Esophagus muscularis mucosa (tissue), 4 donors: ENCODE measurements around the gene USF3. TPM values are rescaled to one million over a fixed set of nuclear protein-coding genes. Genes with fewer than 3 reads are reported as not detected.

ENCODE experiments used
- DNase-seq: peaks from one replicate; pipeline ENCODE4 v3.0.0-alpha.2; 2017; ENCODE audit errors: extremely low spot score
- H3K27ac ChIP-seq, 4 donors: fragments of 200-600 bp; sonication (generic); replicated peaks in 1 of 4; 1 replicate in 3 of 4; 2 replicates in 1 of 4; pipeline ENCODE4 v1.5.1; 2016 to 2019; ENCODE audit warnings: mild to moderate bottlenecking in 1 of 4
- H3K27me3 ChIP-seq, 4 donors: fragments of 200-600 bp; sonication (generic); one replicate each; pipeline versions ENCODE4 v1.5.1 to v1.6.0; 2016 to 2019
- H3K36me3 ChIP-seq, 4 donors: fragments of 200-600 bp; sonication (generic); one replicate each; pipeline ENCODE4 v1.5.1; 2016 to 2019
- H3K4me1 ChIP-seq, 4 donors: fragments of 200-600 bp; sonication (generic); one replicate each; pipeline ENCODE4 v1.5.1; 2016 to 2019
- H3K4me3 ChIP-seq, 4 donors: fragments of 200-600 bp; sonication (generic); 1 replicate in 2 of 4; 2 replicates in 2 of 4; pipeline ENCODE4 v1.5.1; 2016 to 2019; ENCODE audit warnings: mild to moderate bottlenecking in 4 of 4, moderate library complexity in 1 of 4
- H3K9me3 ChIP-seq, 4 donors: fragments of 200-600 bp; sonication (generic); 1 replicate in 3 of 4; 2 replicates in 1 of 4; pipeline ENCODE4 v1.5.1; 2016 to 2019
- EP300 ChIP-seq: sonication (generic); formaldehyde crosslinking; IDR thresholded peaks from one replicate; pipeline ENCODE4 v1.6.1; 2017; ENCODE audit warnings: antibody characterized with exemption
- POLR2A ChIP-seq: fragments of 450-650 bp; IDR thresholded peaks from one replicate; pipeline ENCODE4 v1.6.1; 2017; ENCODE audit warnings: antibody characterized with exemption, moderate library complexity, mild to moderate bottlenecking, low read depth
- POLR2AphosphoS5 ChIP-seq, 2 donors: sonication (generic); formaldehyde crosslinking; IDR thresholded peaks; one replicate each; pipeline ENCODE4 v1.6.1; 2017; ENCODE audit warnings: antibody characterized with exemption in 2 of 2
- WGBS: methylation state at CpG from one replicate; pipeline ENCODE4 v1.1.5; 2018; 5-methylcytosine and 5-hydroxymethylcytosine counted together
- intact Hi-C: fragments of 100-400 bp; cut with DNase I; formaldehyde crosslinking; loops from one replicate; pipeline ENCODE4 v1.15.1; 2023
- total RNA-seq, 4 donors: library from RNA; depleted of rRNA; stranded (reverse); fragments of >200 nt; gene quantifications; one replicate each; pipeline versions ENCODE4 v1.1.0 to v1.2.1, GENCODE V29; 2016
- TF ChIP-seq, protein P1 (sequence below), 3 experiments: fragments of 200-600 bp in 2 of 3; fragments of 450-650 bp in 1 of 3; sonication (generic) in 2 of 3; IDR thresholded peaks; one replicate each; pipeline ENCODE4 v1.5.1; 2017 to 2019; ENCODE audit warnings: antibody characterized with exemption in 3 of 3, mild to moderate bottlenecking in 2 of 3, moderate library complexity in 1 of 3

Gene USF3
- total RNA-seq, 4 donors from 2014 or later: 20.8 to 28.6 (median 25.0) TPM

DNA sequence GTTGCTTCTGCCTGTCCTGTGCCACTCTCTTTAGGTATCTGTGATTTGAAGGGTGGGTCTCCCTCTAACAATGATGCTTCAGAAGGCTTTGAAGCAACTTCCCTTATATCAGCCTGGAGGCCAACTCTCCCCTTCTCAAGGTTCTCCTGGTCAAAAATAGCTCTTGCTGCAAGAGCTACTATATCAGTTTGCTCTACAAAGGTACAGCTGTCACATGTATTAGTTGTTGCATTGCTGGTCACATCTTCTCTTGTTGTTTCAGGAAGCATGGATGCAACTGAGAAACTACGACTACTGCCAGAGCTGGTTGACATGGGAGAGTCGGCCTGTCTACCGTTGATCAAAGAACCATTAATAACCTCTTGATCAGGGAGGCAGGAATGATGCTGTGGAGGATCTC, 38.3 kb downstream of the USF3 start:
- DNase-seq: no peak
- H3K4me1 ChIP-seq: peaks cover 11 to 51% (median 39%) of the 10 kb centered on the region in 4 donors
- no peaks in the 10 kb centered on the region for H3K27me3 ChIP-seq
- no peaks in the 10 kb centered on the region for H3K9me3 ChIP-seq
- intact Hi-C loops: no loop called here
- H3K4me3 ChIP-seq: no peak overlapping the region
- H3K36me3 ChIP-seq: peaks cover 0 to 44% (median 26%) of the 10 kb centered on the region in 4 donors
- 100% methylated on average over 3 of the region's 3 CpGs for WGBS
- H3K27ac ChIP-seq: no peak overlapping the region
- TF ChIP-seq POLR2A: no peak
- no peak for TF ChIP-seq POLR2AphosphoS5 (IDR thresholded peaks at IDR 0.05)
- TF ChIP-seq EP300: no peak
- TF ChIP-seq, protein P1, sequence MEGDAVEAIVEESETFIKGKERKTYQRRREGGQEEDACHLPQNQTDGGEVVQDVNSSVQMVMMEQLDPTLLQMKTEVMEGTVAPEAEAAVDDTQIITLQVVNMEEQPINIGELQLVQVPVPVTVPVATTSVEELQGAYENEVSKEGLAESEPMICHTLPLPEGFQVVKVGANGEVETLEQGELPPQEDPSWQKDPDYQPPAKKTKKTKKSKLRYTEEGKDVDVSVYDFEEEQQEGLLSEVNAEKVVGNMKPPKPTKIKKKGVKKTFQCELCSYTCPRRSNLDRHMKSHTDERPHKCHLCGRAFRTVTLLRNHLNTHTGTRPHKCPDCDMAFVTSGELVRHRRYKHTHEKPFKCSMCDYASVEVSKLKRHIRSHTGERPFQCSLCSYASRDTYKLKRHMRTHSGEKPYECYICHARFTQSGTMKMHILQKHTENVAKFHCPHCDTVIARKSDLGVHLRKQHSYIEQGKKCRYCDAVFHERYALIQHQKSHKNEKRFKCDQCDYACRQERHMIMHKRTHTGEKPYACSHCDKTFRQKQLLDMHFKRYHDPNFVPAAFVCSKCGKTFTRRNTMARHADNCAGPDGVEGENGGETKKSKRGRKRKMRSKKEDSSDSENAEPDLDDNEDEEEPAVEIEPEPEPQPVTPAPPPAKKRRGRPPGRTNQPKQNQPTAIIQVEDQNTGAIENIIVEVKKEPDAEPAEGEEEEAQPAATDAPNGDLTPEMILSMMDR (IDR thresholded peaks at IDR 0.05): no peak

DNA sequence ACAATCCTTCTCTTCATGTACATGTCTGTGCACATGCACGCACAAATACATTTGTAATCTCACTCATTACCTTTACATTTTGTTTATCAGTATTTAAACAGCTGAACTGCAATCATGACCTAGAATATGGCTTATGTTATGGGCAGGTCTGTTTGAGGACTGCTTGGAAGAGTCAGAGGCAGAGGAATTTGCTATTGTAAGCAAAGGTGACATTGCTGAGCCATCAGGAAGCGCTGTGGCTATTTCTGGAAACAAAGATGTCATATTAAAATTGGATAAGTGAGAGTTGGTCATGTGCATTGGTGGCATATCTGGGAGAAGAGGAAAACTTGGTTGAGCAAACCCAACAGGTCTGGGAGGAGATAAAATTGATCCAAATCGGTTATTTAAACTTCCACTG, 41.6 kb downstream of the USF3 start:
- no peak for DNase-seq
- no peak for TF ChIP-seq EP300
- Histone ChIP-seq H3K27me3 (no peaks in the 10 kb centered on the region), H3K4me1 (peaks cover 4 to 39% (median 27%) of the 10 kb centered on the region in 4 donors), H3K9me3 (no peaks in the 10 kb centered on the region), H3K36me3 (peaks cover 0 to 20% (median 11%) of the 10 kb centered on the region in 4 donors), H3K4me3 (no peak overlapping the region), H3K27ac (peak overlapping the region in 3 of 4 donors; percentile 21 to 56 (median 45))
- intact Hi-C loops: no loop called here
- WGBS: 55% methylated on average over 3 of the region's 3 CpGs

DNA sequence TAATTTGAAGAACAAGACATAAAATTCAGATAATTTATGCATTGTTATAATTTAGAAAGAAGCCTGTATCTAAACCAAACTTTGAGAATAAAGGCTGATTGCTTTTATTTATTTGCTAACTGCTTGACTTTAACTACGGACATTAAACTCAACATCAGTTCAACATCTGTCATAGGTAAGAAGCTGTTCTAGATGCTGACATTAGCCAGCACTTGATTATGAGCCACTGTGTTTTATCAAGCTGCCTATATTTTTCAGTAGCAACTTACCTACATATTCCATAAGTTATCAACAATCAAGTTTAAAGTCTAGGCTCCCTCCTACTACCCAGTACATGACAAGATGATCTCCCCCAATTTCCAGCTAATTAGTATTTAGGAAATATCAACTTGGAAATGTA, 42.1 kb downstream of the USF3 start:
- Histone ChIP-seq H3K36me3 (peaks cover 0 to 19% (median 6%) of the 10 kb centered on the region in 4 donors), H3K27me3 (no peaks in the 10 kb centered on the region), H3K9me3 (no peaks in the 10 kb centered on the region), H3K4me1 (peaks cover 2 to 43% (median 32%) of the 10 kb centered on the region in 4 donors), H3K4me3 (no peak overlapping the region), H3K27ac (peak overlapping the region in 3 of 4 donors; percentile 21 to 56 (median 45))
- 48% methylated on average over 1 of the region's 1 CpG for WGBS
- intact Hi-C loops: no loop called here
- TF ChIP-seq EP300 (no peak), POLR2A (no peak), POLR2AphosphoS5 (IDR thresholded peaks at IDR 0.05) (no peak)
- TF ChIP-seq, protein P1 (IDR thresholded peaks at IDR 0.05): no peak
- no peak for DNase-seq

DNA sequence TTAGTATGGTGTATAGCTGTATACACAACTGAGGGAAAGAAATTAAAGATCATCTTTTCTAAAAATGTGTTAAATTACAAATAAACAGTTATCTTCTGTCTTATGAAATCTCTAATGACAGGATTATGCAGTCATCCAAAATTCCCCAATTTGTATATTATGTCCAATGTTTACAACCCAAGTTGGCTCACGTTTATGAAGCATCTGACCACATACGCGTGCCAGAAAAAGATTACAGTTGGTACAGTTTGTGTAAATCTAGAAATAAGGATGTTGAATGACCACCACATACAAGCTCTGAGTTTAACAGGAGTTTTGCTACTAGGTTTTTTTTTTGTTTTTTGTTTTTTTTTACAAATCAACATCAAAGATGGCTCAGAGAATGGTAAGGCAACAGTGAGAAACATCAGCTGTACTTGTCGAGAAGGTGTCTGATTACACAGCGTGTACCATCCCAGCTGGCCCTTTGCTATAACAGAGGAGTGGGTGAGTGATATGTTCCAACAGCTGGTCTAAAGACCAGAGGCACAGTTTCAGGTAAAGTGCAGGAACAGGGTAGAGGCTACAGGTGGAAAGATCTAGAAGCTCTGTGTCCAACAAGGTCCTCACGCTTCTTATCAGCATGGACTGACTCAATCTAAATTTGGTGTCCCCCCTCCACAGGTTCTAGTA, 47.1 kb downstream of the USF3 start:
- Histone ChIP-seq H3K27me3 (no peaks in the 10 kb centered on the region), H3K36me3 (no peaks in the 10 kb centered on the region), H3K4me1 (peaks cover 0 to 49% (median 36%) of the 10 kb centered on the region in 4 donors), H3K4me3 (no peak overlapping the region), H3K9me3 (peaks cover 0 to 14% (median 9%) of the 10 kb centered on the region in 4 donors), H3K27ac (peak overlapping the region; percentile 55 to 62 (median 59))
- TF ChIP-seq POLR2A (no peak), EP300 (no peak), POLR2AphosphoS5 (IDR thresholded peaks at IDR 0.05) (no peak)
- TF ChIP-seq, protein P1 (IDR thresholded peaks at IDR 0.05): no peak
- 60% methylated on average over 6 of the region's 6 CpGs for WGBS
- intact Hi-C loops: no loop called here
- DNase-seq: no peak

DNA sequence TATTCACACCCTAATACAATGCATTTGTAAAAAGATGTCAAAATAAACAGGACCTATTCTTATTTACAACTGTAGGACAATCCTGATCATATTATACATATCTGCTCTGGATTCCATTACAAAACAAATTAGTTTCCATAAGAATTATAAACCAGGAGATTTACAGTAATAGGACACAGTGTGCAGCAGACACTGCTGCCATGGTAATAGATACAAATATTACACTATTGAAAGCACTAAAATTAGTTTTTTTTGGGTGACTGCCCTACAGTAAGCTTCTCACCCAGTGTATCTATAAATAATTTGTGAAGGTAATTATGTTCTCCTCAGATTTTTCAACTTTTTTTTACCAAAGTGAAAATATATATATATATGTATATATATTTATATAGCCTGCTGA, 47.9 kb downstream of the USF3 start:
- intact Hi-C loops: no loop called here
- TF ChIP-seq, protein P1 (IDR thresholded peaks at IDR 0.05): no peak
- TF ChIP-seq EP300 (no peak), POLR2A (no peak), POLR2AphosphoS5 (IDR thresholded peaks at IDR 0.05) (no peak)
- no peaks in the 10 kb centered on the region for H3K27me3 ChIP-seq
- peaks cover 0 to 41% (median 32%) of the 10 kb centered on the region in 4 donors for H3K4me1 ChIP-seq
- H3K27ac ChIP-seq: peak overlapping the region; percentile 55 to 62 (median 59)
- DNase-seq: no peak
- no peaks in the 10 kb centered on the region for H3K36me3 ChIP-seq
- peaks cover 0 to 14% (median 9%) of the 10 kb centered on the region in 4 donors for H3K9me3 ChIP-seq
- H3K4me3 ChIP-seq: no peak overlapping the region
